Activated naive CD4-positive, alpha-beta T cell treated with anti-CD3 and anti-CD28 coated beads for 36 hours (primary cell): ENCODE data around the gene FRAS1. TPM values are rescaled to one million over a fixed set of nuclear protein-coding genes. Genes with fewer than 3 reads are reported as not detected.
"Not testable (repeated sequence)": the region's sequence is repeated elsewhere in the genome, so short reads cannot be mapped to it uniquely, and the experiment has no call there.

Experiments used
- CTCF ChIA-PET: fragments of 350-600 bp; sonication (Branson Sonifier 250); formaldehyde crosslinking; loops from one replicate; lab custom pipeline; 2021; ENCODE audit warnings: antibody characterized with exemption; lab: Charles Lee
- DNase-seq: peaks from one replicate; pipeline ENCODE4 v3.0.0-alpha.2; 2020
- H3K27ac Mint-ChIP-seq: one replicate; pipeline ENCODE4 v1.8.0; 2021; ENCODE audit warnings: mild to moderate bottlenecking, mixed read lengths
- H3K27me3 Mint-ChIP-seq: one replicate; pipeline ENCODE4 v1.8.0; 2021; ENCODE audit warnings: low read depth, mixed read lengths
- H3K36me3 Mint-ChIP-seq: one replicate; pipeline ENCODE4 v1.8.0; 2021; ENCODE audit warnings: low read depth, mixed read lengths
- H3K4me1 Mint-ChIP-seq: one replicate; pipeline ENCODE4 v1.8.0; 2021; ENCODE audit warnings: low read depth, mixed read lengths
- H3K4me3 Mint-ChIP-seq: one replicate; pipeline ENCODE4 v1.8.0; 2021; ENCODE audit warnings: mild to moderate bottlenecking, moderate library complexity, mixed read lengths
- H3K9me3 Mint-ChIP-seq: one replicate; pipeline ENCODE4 v1.8.0; 2021; ENCODE audit warnings: mixed read lengths
- intact Hi-C: fragments of 100-400 bp; cut with micrococcal nuclease; formaldehyde crosslinking; loops from one replicate; pipeline ENCODE4 v1.15.1; 2023
- total RNA-seq, 2 experiments: library from RNA; stranded (reverse); gene quantifications; one replicate each; pipeline ENCODE4 v1.2.3, GENCODE V29; 2021

FRAS1 gene
- total RNA-seq, 2 experiments from 2014 or later: not detected

DNA sequence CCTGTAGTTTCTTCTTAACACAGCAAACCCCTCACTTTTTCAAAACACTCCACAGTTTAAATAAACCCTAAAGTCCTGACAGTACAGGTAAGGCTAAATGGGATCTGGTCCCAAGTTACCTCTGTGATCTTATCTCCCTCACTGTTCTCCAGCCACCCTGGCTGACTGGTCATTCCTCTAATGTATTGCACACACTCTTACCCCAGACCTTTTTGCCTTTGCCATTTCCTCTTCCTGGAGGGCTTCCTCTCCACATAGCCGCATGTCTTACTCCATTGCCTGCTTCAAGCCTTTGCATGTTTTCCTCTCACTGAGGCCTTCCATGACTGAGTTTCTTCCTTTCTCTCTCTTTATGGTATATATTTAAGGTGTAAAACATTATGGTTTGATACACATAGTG, 474.9 kb downstream of the FRAS1 start:
- Mint-ChIP-seq H3K27me3 (no peaks in the 10 kb centered on the region), H3K9me3 (peaks cover 2% of the 10 kb centered on the region), H3K4me1 (no peaks in the 10 kb centered on the region), H3K4me3 (no peak overlapping the region), H3K27ac (no peak overlapping the region), H3K36me3 (no peaks in the 10 kb centered on the region)
- CTCF ChIA-PET: no interaction called here
- no peak for DNase-seq
- intact Hi-C loops: no loop called here

DNA sequence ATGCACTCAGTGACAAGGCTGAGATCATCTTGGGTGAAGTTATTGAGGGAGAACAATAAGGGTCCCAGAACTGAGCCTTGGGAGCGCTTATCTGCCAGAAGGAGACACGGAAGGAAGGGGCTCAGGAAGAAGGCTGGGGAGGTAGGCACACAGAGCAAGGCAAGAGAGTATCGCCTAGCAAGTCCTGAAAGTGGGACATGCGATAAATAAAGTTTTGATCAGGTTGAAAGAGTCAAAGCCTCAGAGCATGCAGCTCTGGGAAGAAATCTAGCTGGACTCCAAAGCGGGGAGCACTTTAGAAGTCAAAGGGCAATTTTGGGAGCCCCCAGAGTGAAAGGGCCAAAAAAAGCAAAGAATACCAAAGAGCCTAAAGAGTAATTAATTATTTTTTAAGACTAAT, 476.7 kb downstream of the FRAS1 start:
- Mint-ChIP-seq H3K27me3 (peaks cover 3% of the 10 kb centered on the region), H3K27ac (no peak overlapping the region), H3K4me1 (no peaks in the 10 kb centered on the region), H3K9me3 (peaks cover 2% of the 10 kb centered on the region), H3K4me3 (no peak overlapping the region), H3K36me3 (no peaks in the 10 kb centered on the region)
- intact Hi-C loops: no loop called here
- DNase-seq: no peak
- CTCF ChIA-PET: no interaction called here

DNA sequence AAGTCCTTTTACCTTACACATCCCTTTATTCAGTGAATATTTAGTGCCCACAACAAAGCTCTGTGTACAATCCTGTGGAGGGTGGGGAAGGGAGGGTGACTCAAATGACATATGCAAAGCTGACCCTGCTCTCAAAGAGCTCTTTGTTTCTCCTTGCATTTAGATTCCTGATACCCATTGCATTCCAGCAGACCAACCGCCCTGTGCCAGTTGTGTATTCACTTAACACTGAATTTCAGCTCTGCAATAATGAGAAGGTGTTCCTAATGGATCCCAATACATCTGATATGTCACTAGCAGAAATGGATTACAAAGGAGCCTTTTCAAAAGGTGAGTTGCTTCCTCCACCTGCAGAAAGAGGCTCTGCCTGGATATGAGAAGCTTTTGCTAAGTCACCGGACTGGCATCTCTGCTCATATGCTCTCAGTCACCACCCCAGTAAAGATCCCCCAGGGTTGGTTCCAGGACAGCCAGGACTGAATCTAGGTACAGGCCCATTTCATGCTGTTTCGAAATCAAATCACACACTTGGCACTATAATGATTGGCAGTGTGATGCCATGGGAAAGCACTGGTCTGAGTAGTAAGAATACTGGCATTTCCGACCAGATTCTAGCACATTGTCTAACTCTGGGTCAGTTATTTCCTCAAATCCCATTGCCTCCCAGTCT, 477.3 kb downstream of the FRAS1 start:
- Mint-ChIP-seq H3K36me3 (no peaks in the 10 kb centered on the region), H3K4me1 (no peaks in the 10 kb centered on the region), H3K9me3 (peaks cover 2% of the 10 kb centered on the region), H3K4me3 (no peak overlapping the region), H3K27ac (no peak overlapping the region), H3K27me3 (peaks cover 3% of the 10 kb centered on the region)
- intact Hi-C loops: no loop called here
- no peak for DNase-seq
- CTCF ChIA-PET: no interaction called here

DNA sequence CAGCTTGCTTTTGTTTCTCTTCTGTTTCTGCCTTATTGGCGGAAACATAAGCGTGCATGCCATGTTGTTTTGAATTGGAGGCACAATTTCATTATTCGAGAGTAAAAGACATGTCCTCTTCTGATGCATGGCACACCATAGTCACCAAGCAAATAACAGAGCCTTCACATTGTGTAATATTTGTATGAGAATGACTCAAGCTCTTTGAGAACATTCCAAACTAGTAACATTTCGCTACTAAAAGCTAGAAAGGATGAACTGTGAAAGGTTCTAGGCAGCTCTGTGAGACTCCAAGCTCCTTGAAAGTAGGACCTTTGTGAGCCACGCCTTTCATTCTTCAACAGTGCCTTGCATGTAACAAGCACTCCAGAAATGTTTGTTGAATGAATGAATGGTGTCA, 485.2 kb downstream of the FRAS1 start:
- Mint-ChIP-seq H3K4me3 (no peak overlapping the region), H3K27ac (no peak overlapping the region), H3K27me3 (peaks cover 26% of the 10 kb centered on the region), H3K9me3 (peaks cover 1% of the 10 kb centered on the region), H3K36me3 (no peaks in the 10 kb centered on the region), H3K4me1 (peaks cover 12% of the 10 kb centered on the region)
- intact Hi-C loops: loop anchor here (10.0 kb wide), 1 partner anchor 958 kb away; no protein-coding TSS in a partner anchor
- CTCF ChIA-PET: no interaction called here
- DNase-seq: no peak

DNA sequence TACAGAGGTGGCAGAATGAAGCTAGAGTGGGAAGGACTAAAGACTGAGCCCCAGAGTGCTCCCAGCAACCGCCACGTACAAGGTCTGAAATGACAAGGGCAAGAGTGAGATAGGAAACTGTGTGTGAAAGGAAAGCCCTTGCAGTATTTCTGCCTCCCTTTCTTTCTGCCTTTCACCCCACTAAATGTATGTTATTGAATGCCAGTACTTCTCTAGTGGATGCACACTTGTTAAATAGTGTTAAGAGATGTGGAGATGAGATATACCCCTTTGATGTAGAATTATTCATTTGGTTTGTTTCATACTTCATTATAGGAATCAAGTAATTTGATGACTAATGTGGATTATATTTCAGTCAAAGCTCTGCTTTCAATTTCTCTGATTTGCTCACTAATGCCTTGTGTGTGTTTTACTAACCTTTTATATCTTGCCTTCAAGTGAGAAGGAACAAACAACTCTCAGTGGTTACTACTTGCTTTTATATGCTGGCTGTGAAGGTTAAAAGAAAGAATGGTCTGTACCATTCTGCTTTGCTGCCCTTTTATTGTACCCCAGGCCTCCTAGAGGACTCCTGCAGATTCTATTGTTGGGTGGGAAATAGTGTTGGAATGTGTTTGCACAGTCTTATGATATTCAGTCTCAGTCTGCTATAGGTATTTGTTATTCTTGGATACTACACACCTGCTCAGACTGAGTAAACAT, 486.5 kb downstream of the FRAS1 start:
- Mint-ChIP-seq H3K27me3 (peaks cover 22% of the 10 kb centered on the region), H3K9me3 (peaks cover 1% of the 10 kb centered on the region), H3K4me1 (peaks cover 12% of the 10 kb centered on the region), H3K27ac (no peak overlapping the region), H3K4me3 (no peak overlapping the region), H3K36me3 (no peaks in the 10 kb centered on the region)
- intact Hi-C loops: loop anchor here (1.0 to 10.0 kb wide), 2 partner anchors 8 to 959 kb away; partner anchors contain the start of gene ANXA3
- CTCF ChIA-PET: interaction anchor here (0.6 to 0.8 kb wide), 3 partner anchors 10 to 1959 kb away, joined by 3 read pairs; no protein-coding TSS in a partner anchor
- no peak for DNase-seq

GRCh38 chr4:78544678-78545077, 487.6 kb downstream of the FRAS1 start:
- CTCF ChIA-PET: no interaction called here
- H3K4me1 Mint-ChIP-seq: peaks cover 12% of the 10 kb centered on the region
- no peaks in the 10 kb centered on the region for H3K36me3 Mint-ChIP-seq
- H3K4me3 Mint-ChIP-seq: no peak overlapping the region
- intact Hi-C loops: loop anchor here (10.0 kb wide), 1 partner anchor 960 kb away; no protein-coding TSS in a partner anchor
- H3K27me3 Mint-ChIP-seq: peaks cover 23% of the 10 kb centered on the region
- DNase-seq: no peak
- H3K9me3 Mint-ChIP-seq: peaks cover 1% of the 10 kb centered on the region
- no peak overlapping the region for H3K27ac Mint-ChIP-seq

DNA sequence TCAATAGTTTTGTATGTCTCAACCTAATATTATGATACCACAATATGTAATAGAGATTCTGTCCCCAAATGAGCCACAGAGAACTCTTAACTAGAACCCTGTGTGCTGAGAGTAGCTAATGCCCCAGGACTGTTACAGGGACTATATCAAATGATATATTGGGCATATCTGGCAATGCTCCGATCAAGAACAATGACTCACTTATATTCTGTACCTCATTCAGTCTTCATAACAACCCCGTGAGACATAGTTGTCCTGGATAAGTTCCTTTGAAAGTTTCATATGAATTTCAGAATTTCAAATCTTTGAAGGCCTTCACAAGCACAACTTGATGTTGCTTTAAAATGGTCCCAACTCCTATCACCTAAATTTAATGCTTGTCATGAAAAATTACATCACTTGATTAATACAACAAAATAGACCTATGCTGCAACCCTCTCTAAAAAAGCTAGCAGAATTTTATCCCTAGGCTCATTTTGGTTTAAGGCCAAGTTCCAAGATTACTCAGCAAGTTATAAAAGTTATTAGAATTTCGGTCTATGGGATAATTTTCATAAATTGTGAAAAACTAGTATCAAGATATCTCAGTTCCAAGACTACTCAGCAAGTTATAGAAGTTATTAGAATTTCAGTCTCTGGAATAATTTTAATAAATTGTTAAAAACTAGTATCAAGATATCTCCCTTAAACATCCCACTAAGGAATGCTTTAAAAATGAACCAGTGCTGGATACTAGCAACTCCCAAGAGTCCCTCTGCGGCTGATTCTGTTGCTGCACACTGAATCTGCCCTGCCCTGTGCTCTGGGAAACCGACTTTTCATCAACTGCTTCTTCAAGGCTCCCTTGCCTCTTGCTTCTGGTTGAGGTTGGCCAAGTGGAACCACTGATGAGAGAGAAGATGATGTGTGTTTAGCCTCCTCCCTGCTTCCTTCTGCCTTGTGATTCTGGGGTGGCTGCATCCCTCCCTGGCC, 488.4 kb downstream of the FRAS1 start:
- no peak for DNase-seq
- CTCF ChIA-PET: interaction anchor here (0.8 kb wide), 1 partner anchor 322 kb away, joined by 3 read pairs; no protein-coding TSS in a partner anchor
- Mint-ChIP-seq H3K4me3 (no peak overlapping the region), H3K4me1 (peaks cover 12% of the 10 kb centered on the region), H3K36me3 (no peaks in the 10 kb centered on the region), H3K27me3 (peaks cover 29% of the 10 kb centered on the region), H3K27ac (no peak overlapping the region), H3K9me3 (peaks cover 1% of the 10 kb centered on the region)
- intact Hi-C loops: loop anchor here (10.0 kb wide), 1 partner anchor 961 kb away; no protein-coding TSS in a partner anchor

DNA sequence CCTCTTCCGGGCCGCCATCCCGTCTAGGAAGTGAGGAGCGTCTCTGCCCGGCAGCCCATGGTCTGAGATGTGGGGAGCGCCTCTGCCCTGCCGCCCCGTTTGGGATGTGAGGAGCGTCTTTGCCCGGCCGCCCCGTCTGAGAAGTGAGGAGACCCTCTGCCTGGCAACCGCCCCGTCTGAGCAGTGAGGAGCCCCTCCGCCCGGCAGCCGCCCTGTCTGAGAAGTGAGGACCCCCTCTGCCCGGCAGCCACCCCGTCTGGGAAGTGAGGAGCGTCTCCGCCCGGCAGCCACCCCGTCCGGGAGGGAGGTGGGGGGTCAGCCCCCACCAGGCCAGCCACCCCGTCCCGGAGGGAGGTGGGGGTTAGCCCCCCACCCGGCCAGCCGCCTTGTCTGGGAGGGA, 490.8 kb downstream of the FRAS1 start:
- intact Hi-C loops: loop anchor here (10.0 kb wide), 1 partner anchor 963 kb away; no protein-coding TSS in a partner anchor
- Mint-ChIP-seq H3K27me3 (peaks cover 34% of the 10 kb centered on the region), H3K4me1 (peaks cover 17% of the 10 kb centered on the region)
- DNase-seq, CTCF ChIA-PET, H3K9me3 Mint-ChIP-seq, H3K36me3 Mint-ChIP-seq, H3K4me3 Mint-ChIP-seq, H3K27ac Mint-ChIP-seq: not testable (repeated sequence)

DNA sequence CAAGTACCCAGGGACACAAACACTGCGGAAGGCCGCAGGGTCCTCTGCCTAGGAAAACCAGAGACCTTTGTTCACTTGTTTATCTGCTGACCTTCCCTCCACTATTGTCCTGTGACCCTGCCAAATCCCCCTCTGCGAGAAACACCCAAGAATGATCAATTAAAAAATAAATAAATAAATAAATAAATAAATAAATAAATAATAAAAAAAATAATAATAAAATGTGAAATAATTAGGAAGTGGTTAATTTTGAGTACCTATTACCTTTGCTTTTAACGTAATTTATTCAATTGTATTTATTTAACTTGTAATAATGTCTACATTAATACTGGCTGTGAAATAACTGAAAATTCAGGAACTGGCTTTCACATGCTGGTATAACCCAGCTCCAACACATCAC, 491.8 kb downstream of the FRAS1 start:
- H3K9me3 Mint-ChIP-seq, H3K4me3 Mint-ChIP-seq, H3K27ac Mint-ChIP-seq, DNase-seq, H3K36me3 Mint-ChIP-seq, H3K4me1 Mint-ChIP-seq, CTCF ChIA-PET: not testable (repeated sequence)
- peaks cover 36% of the 10 kb centered on the region for H3K27me3 Mint-ChIP-seq
- intact Hi-C loops: loop anchor here (10.0 kb wide), 1 partner anchor 964 kb away; no protein-coding TSS in a partner anchor

DNA sequence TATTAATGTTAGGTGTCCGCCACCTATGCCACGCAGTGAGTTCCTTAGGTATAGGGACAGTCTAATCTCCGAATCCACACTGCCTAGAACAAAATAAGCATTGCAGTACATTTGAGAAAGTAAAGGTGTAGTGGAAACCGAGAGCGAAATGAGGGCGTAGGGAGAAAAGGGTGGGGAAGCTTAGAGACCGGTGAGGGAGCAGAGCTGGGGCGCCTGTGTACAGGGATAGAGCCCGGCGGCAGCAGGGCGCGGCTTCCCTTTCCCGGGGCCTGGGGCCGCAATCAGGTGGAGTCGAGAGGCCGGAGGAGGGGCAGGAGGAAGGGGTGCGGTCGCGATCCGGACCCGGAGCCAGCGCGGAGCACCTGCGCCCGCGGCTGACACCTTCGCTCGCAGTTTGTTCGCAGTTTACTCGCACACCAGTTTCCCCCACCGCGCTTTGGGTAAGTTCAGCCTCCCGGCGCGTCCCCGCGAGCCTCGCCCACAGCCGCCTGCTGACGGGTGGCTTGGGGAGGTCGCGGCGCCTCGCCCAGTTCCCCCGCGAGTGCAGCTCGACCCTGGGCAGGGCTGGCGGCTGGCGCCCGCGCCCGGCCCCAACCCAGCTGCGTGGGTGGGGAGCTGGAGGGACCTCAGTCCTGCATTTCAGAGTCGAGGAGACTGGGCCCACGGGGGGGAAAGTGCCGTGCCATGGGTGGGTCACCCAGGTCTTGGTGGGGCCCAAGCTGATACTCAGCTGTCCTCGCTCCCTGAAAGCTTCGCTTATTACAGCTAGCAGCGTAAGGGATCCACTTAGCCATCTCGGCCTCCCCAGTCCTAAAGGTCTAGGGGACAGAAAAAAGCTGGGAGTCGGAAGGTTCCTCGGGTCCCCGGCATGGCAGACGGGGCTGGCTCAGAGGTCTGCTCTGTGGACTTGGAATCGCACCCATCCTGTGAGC, 494.6 kb downstream of the FRAS1 start, which contains the start of gene ANXA3:
TSS of gene ANXA3 (plus strand) at position 351 of the 932 bp plus-strand sequence. CDS start 2,704 bp downstream, outside the sequence.
- peak within 1 kb of the TSS; percentile 70 for H3K4me3 Mint-ChIP-seq
- H3K27me3 Mint-ChIP-seq: peaks cover 31% of the 10 kb centered on the region
- CTCF ChIA-PET: no interaction called here
- H3K27ac Mint-ChIP-seq: no peak within 1 kb of the TSS
- peaks cover 8% of the 10 kb centered on the region for H3K4me1 Mint-ChIP-seq
- intact Hi-C loops: loop anchor here (1.0 to 5.0 kb wide), 2 partner anchors 8 to 106 kb away; no protein-coding TSS in a partner anchor
- no peaks in the 10 kb centered on the region for H3K9me3 Mint-ChIP-seq
- no peaks in the 10 kb centered on the region for H3K36me3 Mint-ChIP-seq
- DNase-seq: peak; percentile 26
